ENCODE measurements around the gene PRKN.

Gene PRKN

DNA sequence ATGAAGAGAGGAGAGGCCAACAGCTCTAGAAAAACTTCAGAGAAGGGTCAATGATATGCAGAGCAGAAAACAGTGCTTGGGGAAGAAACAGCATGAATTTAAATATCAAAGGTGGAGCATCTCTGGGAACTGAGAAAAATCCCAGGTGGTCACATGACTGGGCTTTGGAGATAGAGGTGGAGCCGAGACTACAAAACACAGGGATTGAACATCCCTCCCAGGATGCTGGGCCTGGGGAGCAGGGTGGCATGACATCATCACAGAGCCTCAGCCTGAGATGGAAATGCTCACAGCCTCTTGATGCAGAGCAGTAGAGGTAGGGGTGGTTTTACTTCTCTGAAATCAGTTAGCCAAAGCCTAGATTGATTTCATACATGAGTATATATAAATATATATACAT, 529.5 kb downstream of the PRKN start:
- H3K4me3 ChIP-seq (ENCODE audit: low read length) = no peak overlapping the region
- H3K27ac ChIP-seq (ENCODE audit: low read length) = no peak overlapping the region
- H3K9ac ChIP-seq (ENCODE audit: low read length) = no peak overlapping the region
- H3K36me3 ChIP-seq (replicated peaks; ENCODE audit: low read depth, low read length) = no peaks in the 10 kb centered on the region
- H4K20me1 ChIP-seq (ENCODE audit: insufficient read depth, low read length) = no peaks in the 10 kb centered on the region
- no peaks in the 10 kb centered on the region for H3K9me3 ChIP-seq (ENCODE audit: insufficient read depth, low read length)
- H3K79me2 ChIP-seq (ENCODE audit: low read length) = no peaks in the 10 kb centered on the region
- H2AFZ ChIP-seq (ENCODE audit: low read depth, low read length) = no peak overlapping the region
- H3K4me1 ChIP-seq (ENCODE audit: low read length) = no peaks in the 10 kb centered on the region
- no peak for TF ChIP-seq EZH2phosphoT487 (IDR thresholded peaks at IDR 0.05; ENCODE audit: low read depth)
- TF ChIP-seq, protein P1, sequence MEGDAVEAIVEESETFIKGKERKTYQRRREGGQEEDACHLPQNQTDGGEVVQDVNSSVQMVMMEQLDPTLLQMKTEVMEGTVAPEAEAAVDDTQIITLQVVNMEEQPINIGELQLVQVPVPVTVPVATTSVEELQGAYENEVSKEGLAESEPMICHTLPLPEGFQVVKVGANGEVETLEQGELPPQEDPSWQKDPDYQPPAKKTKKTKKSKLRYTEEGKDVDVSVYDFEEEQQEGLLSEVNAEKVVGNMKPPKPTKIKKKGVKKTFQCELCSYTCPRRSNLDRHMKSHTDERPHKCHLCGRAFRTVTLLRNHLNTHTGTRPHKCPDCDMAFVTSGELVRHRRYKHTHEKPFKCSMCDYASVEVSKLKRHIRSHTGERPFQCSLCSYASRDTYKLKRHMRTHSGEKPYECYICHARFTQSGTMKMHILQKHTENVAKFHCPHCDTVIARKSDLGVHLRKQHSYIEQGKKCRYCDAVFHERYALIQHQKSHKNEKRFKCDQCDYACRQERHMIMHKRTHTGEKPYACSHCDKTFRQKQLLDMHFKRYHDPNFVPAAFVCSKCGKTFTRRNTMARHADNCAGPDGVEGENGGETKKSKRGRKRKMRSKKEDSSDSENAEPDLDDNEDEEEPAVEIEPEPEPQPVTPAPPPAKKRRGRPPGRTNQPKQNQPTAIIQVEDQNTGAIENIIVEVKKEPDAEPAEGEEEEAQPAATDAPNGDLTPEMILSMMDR (IDR thresholded peaks at IDR 0.05; ENCODE audit: low read depth, low read length) = no peak
- no peak overlapping the region for H3K4me2 ChIP-seq (ENCODE audit: low read length)
- no peaks in the 10 kb centered on the region for H3K27me3 ChIP-seq (ENCODE audit: low read depth, low read length)

DNA sequence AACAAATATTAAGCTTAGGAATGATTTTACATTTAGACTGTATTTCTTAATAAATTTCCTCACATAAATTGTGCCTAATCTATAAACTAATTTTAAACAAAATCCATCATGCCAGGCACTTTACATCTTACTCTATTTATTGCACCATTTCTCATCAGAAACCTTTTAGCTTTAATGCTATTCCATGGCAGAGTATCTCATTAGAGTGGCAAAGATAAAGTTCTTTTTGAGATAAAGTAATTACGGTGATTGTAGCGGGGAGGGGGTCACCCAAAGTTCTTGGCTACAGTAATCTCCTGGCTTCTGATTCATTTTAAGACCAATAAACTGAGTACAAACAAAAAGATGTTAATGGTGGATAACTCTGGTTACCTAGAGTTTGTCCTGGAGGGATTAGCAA, 532.1 kb downstream of the PRKN start:
- Histone ChIP-seq H3K36me3 (replicated peaks; ENCODE audit: low read depth, low read length) (no peaks in the 10 kb centered on the region), H3K9me3 (ENCODE audit: insufficient read depth, low read length) (no peaks in the 10 kb centered on the region), H3K4me1 (ENCODE audit: low read length) (no peaks in the 10 kb centered on the region), H3K27me3 (ENCODE audit: low read depth, low read length) (no peaks in the 10 kb centered on the region), H3K27ac (ENCODE audit: low read length) (no peak overlapping the region), H3K79me2 (ENCODE audit: low read length) (no peaks in the 10 kb centered on the region), H3K4me3 (ENCODE audit: low read length) (no peak overlapping the region), H3K9ac (ENCODE audit: low read length) (no peak overlapping the region), H4K20me1 (ENCODE audit: insufficient read depth, low read length) (no peaks in the 10 kb centered on the region), H3K4me2 (ENCODE audit: low read length) (no peak overlapping the region), H2AFZ (ENCODE audit: low read depth, low read length) (no peak overlapping the region)
- no peak for TF ChIP-seq EZH2phosphoT487 (IDR thresholded peaks at IDR 0.05; ENCODE audit: low read depth)
- TF ChIP-seq, protein P1 (IDR thresholded peaks at IDR 0.05; ENCODE audit: low read depth, low read length) = no peak

DNA sequence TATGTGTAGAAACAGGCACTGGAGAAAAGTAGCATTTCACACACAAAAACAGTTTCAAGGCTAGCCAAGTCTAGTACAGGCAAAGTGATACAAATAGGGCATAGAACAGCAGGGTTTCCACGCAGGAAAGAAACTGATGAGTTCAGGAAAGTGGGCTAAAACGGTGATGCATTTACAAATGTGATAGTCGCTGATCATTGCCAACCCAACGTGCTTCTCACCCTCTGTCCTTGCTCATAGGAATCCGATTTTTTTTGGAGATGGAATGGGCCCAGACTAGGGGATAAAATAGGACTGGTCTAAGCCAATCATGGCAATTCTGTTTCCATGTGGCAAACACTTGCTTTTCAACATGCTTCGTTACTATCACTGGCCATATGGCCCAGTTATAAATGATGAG, 536.6 kb downstream of the PRKN start:
- Histone ChIP-seq H3K4me2 (ENCODE audit: low read length) (no peak overlapping the region), H3K9me3 (ENCODE audit: insufficient read depth, low read length) (no peaks in the 10 kb centered on the region), H3K9ac (ENCODE audit: low read length) (no peak overlapping the region), H3K4me3 (ENCODE audit: low read length) (no peak overlapping the region), H3K4me1 (ENCODE audit: low read length) (no peaks in the 10 kb centered on the region), H3K27ac (ENCODE audit: low read length) (no peak overlapping the region), H2AFZ (ENCODE audit: low read depth, low read length) (no peak overlapping the region), H3K27me3 (ENCODE audit: low read depth, low read length) (no peaks in the 10 kb centered on the region), H4K20me1 (ENCODE audit: insufficient read depth, low read length) (no peaks in the 10 kb centered on the region), H3K79me2 (ENCODE audit: low read length) (no peaks in the 10 kb centered on the region), H3K36me3 (replicated peaks; ENCODE audit: low read depth, low read length) (no peaks in the 10 kb centered on the region)
- no peak for TF ChIP-seq EZH2phosphoT487 (IDR thresholded peaks at IDR 0.05; ENCODE audit: low read depth)
- TF ChIP-seq, protein P1 (IDR thresholded peaks at IDR 0.05; ENCODE audit: low read depth, low read length) = no peak

DNA sequence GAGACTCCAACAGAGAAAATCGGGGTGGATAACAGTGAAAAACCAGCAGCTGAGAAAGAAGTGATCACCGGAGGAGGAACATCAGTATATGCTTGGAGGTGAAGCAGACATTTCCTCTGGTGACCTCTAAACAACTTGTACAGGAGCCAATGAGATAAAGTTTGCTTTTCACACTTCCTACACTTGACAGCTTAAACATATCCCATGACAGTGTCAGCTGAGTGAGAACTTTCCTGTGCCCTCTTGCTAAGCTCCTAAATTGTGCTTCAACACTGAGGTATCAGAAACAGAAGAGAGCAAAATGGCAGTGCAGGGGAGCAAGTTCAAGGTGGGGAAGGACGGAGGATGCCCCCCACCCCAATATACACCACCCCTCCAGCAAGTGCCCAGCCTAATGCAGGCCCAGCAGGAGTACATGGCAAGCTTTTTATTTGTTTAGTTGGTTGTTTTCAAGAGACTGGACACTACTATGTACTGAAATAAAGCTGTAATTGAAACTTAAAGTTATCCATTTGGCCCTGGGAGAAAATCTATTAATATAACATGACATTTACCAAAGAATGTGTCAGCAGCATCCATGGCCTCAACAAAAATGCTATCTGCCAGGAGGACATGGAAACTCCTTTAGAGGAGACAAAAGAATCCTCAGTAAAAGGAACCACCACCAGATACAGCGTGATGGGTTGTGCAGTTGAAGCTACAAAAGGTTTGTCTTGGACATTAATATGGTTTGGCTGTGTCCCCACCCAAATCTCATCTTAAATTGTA, 540.2 kb downstream of the PRKN start:
- Histone ChIP-seq H3K9me3 (ENCODE audit: insufficient read depth, low read length) (no peaks in the 10 kb centered on the region), H3K4me3 (ENCODE audit: low read length) (no peak overlapping the region), H3K9ac (ENCODE audit: low read length) (no peak overlapping the region), H2AFZ (ENCODE audit: low read depth, low read length) (no peak overlapping the region), H3K27ac (ENCODE audit: low read length) (no peak overlapping the region), H3K4me2 (ENCODE audit: low read length) (no peak overlapping the region), H3K36me3 (replicated peaks; ENCODE audit: low read depth, low read length) (no peaks in the 10 kb centered on the region), H3K79me2 (ENCODE audit: low read length) (no peaks in the 10 kb centered on the region), H3K27me3 (ENCODE audit: low read depth, low read length) (no peaks in the 10 kb centered on the region), H3K4me1 (ENCODE audit: low read length) (no peaks in the 10 kb centered on the region), H4K20me1 (ENCODE audit: insufficient read depth, low read length) (no peaks in the 10 kb centered on the region)
- TF ChIP-seq, protein P1 (IDR thresholded peaks at IDR 0.05; ENCODE audit: low read depth, low read length) = no peak
- TF ChIP-seq EZH2phosphoT487 (IDR thresholded peaks at IDR 0.05; ENCODE audit: low read depth) = no peak

All from OCI-LY3 (cell line).